Thymus (tissue), 11 donors: ENCODE measurements around the gene DDX53. TPM values are rescaled to one million over a fixed set of nuclear protein-coding genes. Genes with fewer than 3 reads are reported as not detected.

ENCODE experiments used
- DNase-seq, 9 donors: peaks; one replicate each; pipeline ENCODE4 v3.0.0-alpha.2; 2013; ENCODE audit warnings: low spot score in 9 of 9, low read depth in 6 of 9, missing footprints in 1 of 9
- H3K27ac ChIP-seq, 2 donors: one replicate each; pipeline ENCODE4 v1.5.1; 2013; ENCODE audit warnings: control low read depth in 1 of 2, low read depth in 1 of 2, low read length in 1 of 2, mild to moderate bottlenecking in 1 of 2, moderate library complexity in 1 of 2
- H3K27me3 ChIP-seq, 2 donors: one replicate each; pipeline ENCODE4 v1.5.1; 2013; ENCODE audit warnings: low read length in 1 of 2; ENCODE audit not compliant: control insufficient read depth in 2 of 2, insufficient read depth in 1 of 2
- H3K36me3 ChIP-seq, 2 donors: one replicate each; pipeline ENCODE4 v1.5.1; 2013; ENCODE audit warnings: low read length in 1 of 2, mild to moderate bottlenecking in 1 of 2, moderate library complexity in 1 of 2; ENCODE audit not compliant: control insufficient read depth in 2 of 2, insufficient read depth in 2 of 2
- H3K4me1 ChIP-seq, 2 donors: one replicate each; pipeline ENCODE4 v1.5.1; 2013; ENCODE audit warnings: low read length in 2 of 2; ENCODE audit not compliant: control insufficient read depth in 2 of 2, insufficient read depth in 2 of 2
- H3K4me3 ChIP-seq, 2 donors: one replicate each; pipeline ENCODE4 v1.5.1; 2013; ENCODE audit warnings: low read length in 2 of 2, control low read depth in 1 of 2, mild to moderate bottlenecking in 1 of 2
- H3K9me3 ChIP-seq, 2 donors: one replicate each; pipeline ENCODE4 v1.5.1; 2013; ENCODE audit warnings: low read length in 1 of 2, mild to moderate bottlenecking in 1 of 2; ENCODE audit not compliant: control insufficient read depth in 2 of 2, insufficient read depth in 1 of 2
- WGBS: extraction: QIAGEN DNeasy Blood & Tissue Kit; methylation state at CpG from one replicate; pipeline ENCODE4 v1.1.7; 2013; 5-methylcytosine and 5-hydroxymethylcytosine counted together
- polyA plus RNA-seq: library from polyadenylated mRNA; stranded (reverse); fragments of 200-250 nt; gene quantifications from one replicate; pipeline ENCODE4 v1.2.3, GENCODE V29; 2013
- total RNA-seq: library from RNA; stranded (reverse); fragments of 120-200 nt; gene quantifications from one replicate; pipeline ENCODE4 v1.2.4, GENCODE V29; 2013
- donor health status: healthy.

The DDX53 gene
- total and polyA plus RNA-seq, 2 donors: not detected

DNA sequence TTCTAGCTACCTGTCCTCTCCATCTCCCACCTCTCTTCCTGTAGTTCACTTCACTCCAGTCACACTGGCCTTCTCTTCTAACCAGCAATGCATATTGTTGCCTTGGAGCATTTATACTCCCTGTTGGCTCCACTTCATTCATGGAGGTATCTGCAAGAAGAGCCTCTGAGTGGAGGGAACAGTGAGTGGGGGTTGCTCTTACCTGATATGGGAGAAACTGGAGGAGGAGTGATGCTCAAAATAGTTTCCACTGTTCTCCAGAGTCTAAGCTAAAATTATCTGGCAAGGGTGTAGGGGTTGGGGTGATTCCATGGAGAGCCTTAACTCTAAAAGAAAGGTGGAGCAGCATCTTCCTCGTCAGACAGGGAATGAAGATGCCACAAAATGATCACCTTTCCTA is 28.9 kb upstream of the DDX53 start:
- Histone ChIP-seq H3K27ac (no peak overlapping the region), H3K27me3 (no peaks in the 10 kb centered on the region), H3K9me3 (no peaks in the 10 kb centered on the region), H3K4me3 (no peak overlapping the region), H3K4me1 (no peaks in the 10 kb centered on the region), H3K36me3 (no peaks in the 10 kb centered on the region)
- DNase-seq: no peak
- 97% methylated on average over 1 of the region's 1 CpG for WGBS

DNA sequence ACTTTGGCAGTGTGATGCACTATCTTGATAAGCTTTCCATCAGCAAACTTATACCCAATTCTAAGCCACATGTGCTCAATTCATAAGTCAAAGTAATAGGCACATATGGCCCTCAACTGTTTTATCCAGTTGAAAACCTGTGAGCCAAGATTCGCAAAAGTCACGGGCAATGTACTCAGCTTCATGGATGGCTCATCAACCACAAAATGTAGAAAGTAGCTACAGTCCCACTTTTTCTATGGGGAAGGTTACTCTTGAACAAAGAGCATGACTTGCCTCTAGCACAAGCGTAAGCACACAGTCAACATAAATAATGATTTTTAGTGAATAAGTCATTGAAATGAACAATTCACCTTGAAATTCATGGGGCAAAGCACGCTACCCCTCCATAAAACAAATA is 25.1 kb upstream of the DDX53 start:
- no peak overlapping the region for H3K27ac ChIP-seq
- H3K4me1 ChIP-seq: no peaks in the 10 kb centered on the region
- no peak for DNase-seq
- no peaks in the 10 kb centered on the region for H3K27me3 ChIP-seq
- no peaks in the 10 kb centered on the region for H3K9me3 ChIP-seq
- 97% methylated on average over 4 of the region's 4 CpGs for WGBS
- no peaks in the 10 kb centered on the region for H3K36me3 ChIP-seq
- H3K4me3 ChIP-seq: no peak overlapping the region

DNA sequence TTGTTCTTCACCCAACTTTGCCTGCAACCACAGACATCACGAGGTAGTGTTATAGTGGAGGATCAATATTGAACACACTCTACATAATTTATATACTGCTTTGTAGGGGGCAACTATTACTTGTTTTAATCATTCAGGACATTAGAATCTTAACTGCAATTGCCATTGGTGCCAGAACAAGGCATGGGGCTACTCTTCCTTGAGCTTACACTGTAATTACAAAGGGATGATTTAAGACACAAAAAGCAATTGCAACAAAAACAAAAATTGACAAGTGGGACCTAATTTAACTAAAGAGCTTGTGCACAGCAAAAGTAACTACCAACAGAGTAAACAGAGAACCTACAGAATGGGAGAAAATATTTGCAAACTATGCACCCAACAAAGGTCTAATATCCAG is 24.0 kb upstream of the DDX53 start:
- Histone ChIP-seq H3K9me3 (no peaks in the 10 kb centered on the region), H3K4me1 (no peaks in the 10 kb centered on the region), H3K27ac (no peak overlapping the region), H3K4me3 (no peak overlapping the region), H3K27me3 (no peaks in the 10 kb centered on the region), H3K36me3 (no peaks in the 10 kb centered on the region)
- no peak for DNase-seq
- WGBS: 86% methylated on average over 1 of the region's 1 CpG

DNA sequence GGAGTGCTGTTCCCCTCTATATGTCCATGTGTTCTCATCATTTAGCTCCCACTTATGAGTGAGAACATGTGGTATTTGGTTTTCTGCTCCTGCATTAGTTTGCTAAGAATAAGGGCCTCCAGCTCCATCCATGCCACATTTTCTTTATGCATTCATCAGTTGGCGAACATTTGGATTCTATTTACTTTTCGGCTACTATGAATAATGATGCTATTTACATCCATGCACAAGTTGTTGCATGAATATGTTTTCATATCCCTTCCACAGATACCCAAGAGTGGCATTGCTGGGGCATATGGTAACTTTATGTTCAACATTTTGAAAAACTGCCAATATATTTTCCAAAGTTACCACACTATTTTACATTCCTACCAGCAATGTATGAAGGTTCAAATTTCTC is 13.8 kb upstream of the DDX53 start:
- Histone ChIP-seq H3K27ac (no peak overlapping the region), H3K4me3 (no peak overlapping the region), H3K36me3 (no peaks in the 10 kb centered on the region), H3K4me1 (no peaks in the 10 kb centered on the region), H3K27me3 (no peaks in the 10 kb centered on the region), H3K9me3 (no peaks in the 10 kb centered on the region)
- no peak for DNase-seq
- WGBS: 96% methylated on average over 2 of the region's 2 CpGs

DNA sequence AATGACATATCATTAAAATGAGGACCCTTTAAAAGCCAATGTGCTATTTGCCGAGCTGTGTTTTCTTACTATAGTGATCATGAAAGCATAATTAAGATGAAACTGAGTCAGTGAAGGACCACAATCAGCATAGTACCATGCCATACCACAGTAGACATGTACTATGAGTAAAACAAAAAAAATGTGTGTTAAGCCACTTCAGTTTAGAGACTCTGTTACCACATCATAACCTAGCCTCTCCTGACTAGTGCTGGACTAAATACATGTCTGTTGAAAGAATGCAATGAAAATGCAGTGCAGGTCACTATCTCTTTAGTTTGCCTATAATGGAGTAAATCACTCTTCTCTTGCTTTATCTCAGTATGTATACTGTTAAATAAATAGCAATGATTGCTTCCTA is 12.3 kb upstream of the DDX53 start:
- Histone ChIP-seq H3K4me3 (no peak overlapping the region), H3K27me3 (no peaks in the 10 kb centered on the region), H3K36me3 (no peaks in the 10 kb centered on the region), H3K9me3 (no peaks in the 10 kb centered on the region), H3K27ac (no peak overlapping the region), H3K4me1 (no peaks in the 10 kb centered on the region)
- no peak for DNase-seq
- WGBS: 86% methylated on average over 1 of the region's 1 CpG

DNA sequence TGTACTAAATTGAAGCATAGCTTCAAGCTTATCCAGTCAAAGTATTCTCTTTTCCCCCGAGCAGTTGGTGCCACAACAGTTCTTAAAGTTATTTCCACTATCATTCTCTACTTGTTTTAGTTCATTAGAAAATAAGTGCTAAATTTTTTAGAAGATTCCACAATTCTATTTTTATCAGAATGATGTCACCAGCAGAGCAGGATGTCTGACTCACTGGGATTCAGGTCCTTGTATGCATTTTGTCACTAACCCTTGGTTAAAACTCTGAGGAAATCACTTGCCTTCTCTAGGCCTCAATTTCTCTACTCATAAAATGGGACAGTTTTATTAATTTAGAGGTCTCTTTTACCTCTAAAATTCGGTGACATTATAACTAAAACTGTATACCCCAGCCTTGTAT is 3.4 kb downstream of the DDX53 start:
- Histone ChIP-seq H3K36me3 (no peaks in the 10 kb centered on the region), H3K4me3 (no peak overlapping the region), H3K4me1 (no peaks in the 10 kb centered on the region), H3K27me3 (no peaks in the 10 kb centered on the region), H3K9me3 (no peaks in the 10 kb centered on the region), H3K27ac (no peak overlapping the region)
- no peak for DNase-seq
- 84% methylated on average over 2 of the region's 2 CpGs for WGBS

DNA sequence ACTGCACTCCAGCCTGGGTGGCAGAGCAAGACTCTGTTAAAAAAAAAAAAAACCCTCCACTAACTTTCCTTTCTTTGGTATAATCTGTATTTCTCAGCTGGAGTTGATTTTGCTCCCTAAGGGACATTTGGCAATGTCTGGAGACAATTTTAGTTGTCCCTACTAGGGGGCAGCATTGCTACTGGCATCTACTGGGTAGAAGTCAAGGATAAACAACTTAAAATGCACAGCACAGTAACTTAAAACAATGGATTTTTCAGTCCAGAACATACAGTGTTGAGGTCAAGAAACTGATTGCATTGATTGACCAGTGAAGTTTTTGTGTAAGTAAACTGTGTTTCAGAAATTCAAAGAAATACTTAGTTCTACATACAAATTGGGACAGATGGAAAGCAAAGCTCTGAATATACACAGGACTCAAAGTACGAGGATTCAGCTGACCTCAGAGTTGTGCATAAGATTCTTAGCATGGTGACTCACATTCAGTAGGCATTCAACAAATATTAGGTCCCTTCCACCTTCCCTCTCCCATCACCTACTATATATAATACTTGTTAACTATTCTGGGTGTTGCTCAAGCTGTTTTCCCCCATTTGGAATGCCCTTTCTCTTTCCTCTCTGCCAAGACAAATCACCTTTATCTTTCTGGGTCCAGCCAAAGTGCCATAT is 8.8 kb downstream of the DDX53 start:
- DNase-seq: peak in 2 of 9 donors; percentile 1 to 8
- 90% methylated on average over 1 of the region's 1 CpG for WGBS
- Histone ChIP-seq H3K9me3 (no peaks in the 10 kb centered on the region), H3K36me3 (no peaks in the 10 kb centered on the region), H3K27ac (no peak overlapping the region), H3K4me1 (peaks cover 0 to 4% of the 10 kb centered on the region in 2 donors), H3K27me3 (no peaks in the 10 kb centered on the region), H3K4me3 (no peak overlapping the region)

DNA sequence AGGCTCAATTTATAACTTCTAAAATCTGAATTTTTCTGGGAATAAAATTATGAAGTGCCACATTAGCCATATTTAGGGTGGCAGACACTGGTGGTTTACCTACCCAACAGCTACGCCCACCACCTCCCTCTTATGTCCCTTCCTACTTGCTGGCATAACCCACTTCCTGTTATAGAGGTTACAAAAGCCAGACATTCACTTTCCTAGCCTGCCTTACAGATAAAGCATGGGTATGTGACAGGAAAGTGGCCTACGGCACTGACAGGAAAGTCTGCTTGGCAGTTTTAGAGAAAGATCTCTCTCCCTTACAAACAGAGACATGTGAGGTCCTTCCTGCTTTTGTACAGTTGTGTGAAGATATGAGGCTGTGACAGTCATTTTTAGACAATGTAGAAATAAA is 12.4 kb downstream of the DDX53 start:
- WGBS: 11% methylated on average over 2 of the region's 2 CpGs
- no peak overlapping the region for H3K4me3 ChIP-seq
- no peaks in the 10 kb centered on the region for H3K36me3 ChIP-seq
- H3K27me3 ChIP-seq: no peaks in the 10 kb centered on the region
- peaks cover 0 to 4% of the 10 kb centered on the region in 2 donors for H3K4me1 ChIP-seq
- DNase-seq: peak in 5 of 9 donors; percentile 0 to 53 (median 13)
- H3K27ac ChIP-seq: peak overlapping the region in 1 of 2 donors; percentile 2
- H3K9me3 ChIP-seq: no peaks in the 10 kb centered on the region

DNA sequence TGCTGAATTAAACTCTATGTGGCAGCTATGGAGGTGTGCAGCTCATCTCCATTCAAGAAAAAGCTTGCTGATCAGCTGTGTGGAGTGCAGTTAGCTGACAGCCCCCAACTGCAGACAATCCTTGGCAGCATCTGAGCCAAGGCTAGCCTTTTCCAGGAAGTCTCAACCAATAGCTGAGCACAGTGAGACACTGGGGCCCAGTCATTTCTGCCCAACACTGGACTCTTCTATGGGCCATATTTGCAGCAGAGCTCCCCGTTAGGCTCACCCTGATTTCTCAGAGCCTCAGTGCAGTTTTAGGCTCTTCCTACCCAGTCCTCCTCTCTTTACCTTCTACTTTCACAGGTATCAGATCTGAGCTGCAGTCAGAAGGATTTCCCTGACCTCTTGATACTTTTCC is 12.9 kb downstream of the DDX53 start:
- peaks cover 0 to 4% of the 10 kb centered on the region in 2 donors for H3K4me1 ChIP-seq
- WGBS: 96% methylated on average over 1 of the region's 1 CpG
- H3K36me3 ChIP-seq: no peaks in the 10 kb centered on the region
- H3K4me3 ChIP-seq: no peak overlapping the region
- no peaks in the 10 kb centered on the region for H3K27me3 ChIP-seq
- DNase-seq: no peak
- no peaks in the 10 kb centered on the region for H3K9me3 ChIP-seq
- peak overlapping the region in 1 of 2 donors; percentile 32 for H3K27ac ChIP-seq
